Urothelium cell line (cell line): ENCODE data around the gene ANO9.
"Not testable (repeated sequence)": the region's sequence is repeated elsewhere in the genome, so short reads cannot be mapped to it uniquely, and the experiment has no call there.

Experiments
- DNase-seq: peaks from one replicate; pipeline ENCODE4 v3.0.0; 2011; ENCODE audit warnings: low spot score, mixed read lengths
- FAIRE-seq: peaks from 2 replicates; lab custom pipeline; 2011; peaks lifted over from hg19 to GRCh38; lab: Jason Lieb, UNC

The ANO9 gene

GRCh38 chr11:390175-390574 is 51.6 kb downstream of the ANO9 start:
- no peak for FAIRE-seq
- no peak for DNase-seq

- not testable (repeated sequence) for DNase-seq, FAIRE-seq
These were observed 52.4 kb downstream of the ANO9 start for GRCh38 chr11:389369-389768.

GRCh38 chr11:387193-387793 is 54.5 kb downstream of the ANO9 start:
- no peak for FAIRE-seq
- no peak for DNase-seq

- no peak for FAIRE-seq
- no peak for DNase-seq
These were observed 55.3 kb downstream of the ANO9 start for GRCh38 chr11:386483-386882.

- no peak for DNase-seq
- no peak for FAIRE-seq
These were observed 56.0 kb downstream of the ANO9 start for GRCh38 chr11:385594-386351.

GRCh38 chr11:384511-384910 is 57.3 kb downstream of the ANO9 start:
- DNase-seq (no peak), FAIRE-seq (no peak)

GRCh38 chr11:383431-383830 is 58.4 kb downstream of the ANO9 start:
- FAIRE-seq = no peak

GRCh38 chr11:382081-382629 is 59.7 kb downstream of the ANO9 start:
- FAIRE-seq (no peak), DNase-seq (no peak)

More at GRCh38 chr11:383431-383830, 58.4 kb downstream of the ANO9 start:
- DNase-seq = no peak

GRCh38 chr11:381501-382072 is 60.2 kb downstream of the ANO9 start:
- no peak for FAIRE-seq
- no peak for DNase-seq

- no peak for DNase-seq
- FAIRE-seq = no peak
These were observed 60.8 kb downstream of the ANO9 start for GRCh38 chr11:380996-381395.

GRCh38 chr11:380491-380890 is 61.3 kb downstream of the ANO9 start:
- FAIRE-seq = no peak
- DNase-seq = no peak

- no peak for DNase-seq
- FAIRE-seq = no peak
These were observed 61.7 kb downstream of the ANO9 start for GRCh38 chr11:380095-380480.

GRCh38 chr11:379205-380094 is 62.4 kb downstream of the ANO9 start:
- FAIRE-seq (no peak), DNase-seq (no peak)

GRCh38 chr11:377883-378500 is 63.8 kb downstream of the ANO9 start:
- DNase-seq (no peak), FAIRE-seq (no peak)

GRCh38 chr11:377174-377865 is 64.5 kb downstream of the ANO9 start:
- FAIRE-seq = no peak
- no peak for DNase-seq

GRCh38 chr11:376531-377173 is 65.2 kb downstream of the ANO9 start:
- DNase-seq = no peak
- FAIRE-seq = no peak

- no peak for FAIRE-seq
- no peak for DNase-seq
These were observed 66.5 kb downstream of the ANO9 start for GRCh38 chr11:375065-376025.
